NCI-H226 (cell line): ENCODE measurements around the gene CFD.

Experiments
- DNase-seq: peaks from one replicate; pipeline ENCODE4 v3.0.0-alpha.2; 2015

The CFD gene

GRCh38 chr19:892243-892893 is 32.9 kb downstream of the CFD start:
- no peak for DNase-seq

- DNase-seq, result peak; percentile 75
These were observed 33.6 kb downstream of the CFD start, which contains the start of the genes MED16 and RNU6-9 for GRCh38 chr19:892894-893689. Gene MED16, minus strand, starts transcription at chr19:893187. Its CDS starts 2,056 bp downstream, at chr19:891131. Gene RNU6-9, plus strand, starts transcription at chr19:893484.

- no peak for DNase-seq
These were observed 37.0 kb downstream of the CFD start for GRCh38 chr19:896434-896833.

GRCh38 chr19:896999-897398 is 37.5 kb downstream of the CFD start:
- DNase-seq, result no peak

DNA sequence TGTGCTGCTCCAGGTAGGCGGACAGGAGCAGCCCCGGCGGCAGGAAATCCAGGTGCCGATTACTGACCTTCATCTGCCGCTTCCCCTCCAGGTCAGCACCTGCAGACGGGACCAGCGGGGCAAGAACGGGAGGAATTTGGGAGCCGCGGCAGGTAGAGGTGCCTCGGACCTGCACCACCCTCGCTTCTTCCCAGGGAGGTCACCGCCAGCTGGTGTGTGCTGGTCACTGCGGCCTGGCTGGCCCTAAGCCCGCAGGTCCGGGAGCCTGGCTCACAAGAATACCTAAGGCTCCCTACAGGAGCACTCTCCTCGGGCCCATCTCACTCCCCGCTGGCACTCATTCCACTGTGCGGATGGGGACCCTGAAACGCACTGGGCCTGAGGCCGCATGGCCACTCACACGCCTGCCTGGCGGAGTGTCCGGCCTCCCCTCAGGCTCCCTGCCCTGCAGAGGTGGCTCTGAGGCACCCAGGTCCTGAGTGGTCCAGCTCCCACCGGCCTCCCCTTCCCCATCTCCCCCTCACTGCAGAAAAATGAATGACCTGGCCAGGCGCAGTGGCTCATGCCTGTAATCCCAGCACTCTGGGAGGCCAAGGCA is 38.1 kb downstream of the CFD start:
- no peak for DNase-seq

DNA sequence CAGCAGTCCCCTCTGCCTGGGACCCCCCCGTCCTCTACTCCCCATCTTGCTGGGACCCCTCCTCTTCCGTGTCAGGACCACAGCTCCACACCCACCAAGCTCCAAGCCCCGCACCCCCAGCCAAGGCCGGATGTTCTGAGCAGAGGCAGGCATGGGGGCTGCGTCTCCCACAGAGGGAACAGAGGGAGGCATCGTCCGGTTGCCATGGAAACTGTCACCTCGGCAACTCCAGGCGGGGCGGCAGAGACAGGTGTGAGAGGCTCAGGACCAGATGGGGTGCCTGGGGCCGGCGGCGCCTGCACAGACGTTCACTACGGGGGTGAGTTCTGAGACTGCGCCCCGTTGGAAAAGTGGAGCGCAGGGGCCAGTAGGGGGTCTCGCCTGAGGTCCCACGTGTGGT is 39.2 kb downstream of the CFD start:
- no peak for DNase-seq

DNA sequence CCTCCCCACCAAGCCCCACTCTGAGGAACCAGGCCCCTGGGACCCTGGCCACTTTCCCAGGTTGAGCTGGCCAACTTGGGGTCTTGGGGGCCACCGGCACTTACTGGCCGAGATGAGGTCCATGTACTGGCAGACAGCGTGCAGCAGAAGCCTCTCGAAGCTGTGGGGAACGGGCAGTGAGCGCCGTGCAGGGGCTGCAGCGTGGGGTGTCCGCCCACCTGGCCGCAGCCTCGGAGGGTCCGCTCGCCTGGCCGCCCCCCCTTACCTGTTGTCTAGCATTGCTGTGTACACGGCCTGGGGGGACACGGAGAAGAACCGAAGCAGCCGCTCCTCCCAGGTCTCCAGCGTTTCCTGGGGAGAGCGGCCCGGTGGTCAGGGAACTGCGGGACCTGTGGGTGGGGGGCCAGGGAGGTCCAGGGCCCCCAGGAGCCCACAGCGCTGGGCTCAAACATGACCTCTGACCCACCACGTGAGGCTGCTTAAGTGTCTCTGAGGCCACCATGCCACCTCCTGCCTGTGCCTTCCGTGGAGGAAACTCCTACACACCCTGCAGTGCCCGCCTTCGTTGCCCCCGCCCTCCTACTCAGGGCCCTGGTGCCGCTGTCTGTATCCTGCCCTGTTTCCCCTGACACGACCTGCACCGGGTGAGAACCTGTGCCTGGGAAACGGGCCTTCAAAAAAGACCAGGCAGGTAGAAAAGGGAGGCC is 40.0 kb downstream of the CFD start:
- DNase-seq, result no peak

GRCh38 chr19:900043-900301 is 40.5 kb downstream of the CFD start:
- DNase-seq, result no peak

GRCh38 chr19:900302-901111 is 41.0 kb downstream of the CFD start:
- DNase-seq, result peak; percentile 68

DNA sequence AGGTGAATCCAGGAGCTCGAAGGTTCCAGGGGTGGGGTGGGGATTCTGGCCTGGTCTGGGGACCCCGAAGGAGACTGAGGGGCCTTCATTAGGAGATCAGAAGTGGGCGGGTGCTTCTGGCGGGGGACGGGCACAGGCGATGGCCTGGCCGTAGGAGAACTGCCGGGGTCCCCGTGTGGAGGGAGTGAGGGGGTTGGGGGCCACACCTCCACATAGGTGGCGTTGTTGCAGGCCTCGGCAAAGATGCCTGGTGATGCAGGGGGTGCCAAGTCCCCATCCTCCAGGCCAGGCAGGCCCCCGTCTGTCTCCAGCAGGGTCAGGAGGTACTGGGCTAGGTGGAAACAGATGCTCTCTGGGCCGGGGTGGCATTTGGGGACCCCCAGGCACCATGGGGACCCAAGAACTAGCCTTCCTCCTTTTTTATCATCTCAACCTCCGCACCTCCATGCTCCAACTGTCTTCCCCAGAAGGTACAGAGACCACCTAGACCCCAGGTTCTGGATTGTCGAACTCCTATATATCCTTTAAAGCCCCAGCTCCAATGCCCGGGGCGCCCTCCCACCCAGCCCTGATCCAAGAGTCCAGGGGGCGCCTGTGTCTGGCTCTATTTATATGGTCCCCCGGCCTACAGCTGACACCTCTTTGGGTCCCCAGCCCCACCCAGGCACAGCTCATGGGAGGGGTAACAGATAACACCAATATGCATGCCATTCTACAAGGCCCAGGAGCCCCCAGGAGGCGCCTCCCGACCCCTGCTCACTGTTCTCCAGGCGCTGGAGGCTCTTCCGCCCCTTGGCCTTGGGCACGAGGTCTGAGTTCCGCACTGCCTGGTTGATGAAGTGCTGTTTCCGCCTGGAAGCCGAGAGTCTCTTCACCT is 42.0 kb downstream of the CFD start:
- no peak for DNase-seq

DNA sequence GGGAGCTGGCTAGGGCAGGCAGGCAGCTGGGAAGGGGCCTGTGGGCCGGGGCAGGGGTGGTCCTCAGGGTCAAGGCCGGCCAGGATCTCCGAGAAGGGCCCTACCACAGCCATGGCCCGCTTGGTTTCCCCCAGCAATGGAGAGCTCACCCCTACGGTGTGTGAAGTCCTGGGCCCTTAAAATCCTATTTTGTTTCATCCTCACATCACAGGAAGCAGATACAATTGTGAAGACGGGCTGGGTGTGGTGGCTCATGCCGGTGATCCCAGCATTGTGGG is 42.6 kb downstream of the CFD start:
- DNase-seq, result no peak

DNA sequence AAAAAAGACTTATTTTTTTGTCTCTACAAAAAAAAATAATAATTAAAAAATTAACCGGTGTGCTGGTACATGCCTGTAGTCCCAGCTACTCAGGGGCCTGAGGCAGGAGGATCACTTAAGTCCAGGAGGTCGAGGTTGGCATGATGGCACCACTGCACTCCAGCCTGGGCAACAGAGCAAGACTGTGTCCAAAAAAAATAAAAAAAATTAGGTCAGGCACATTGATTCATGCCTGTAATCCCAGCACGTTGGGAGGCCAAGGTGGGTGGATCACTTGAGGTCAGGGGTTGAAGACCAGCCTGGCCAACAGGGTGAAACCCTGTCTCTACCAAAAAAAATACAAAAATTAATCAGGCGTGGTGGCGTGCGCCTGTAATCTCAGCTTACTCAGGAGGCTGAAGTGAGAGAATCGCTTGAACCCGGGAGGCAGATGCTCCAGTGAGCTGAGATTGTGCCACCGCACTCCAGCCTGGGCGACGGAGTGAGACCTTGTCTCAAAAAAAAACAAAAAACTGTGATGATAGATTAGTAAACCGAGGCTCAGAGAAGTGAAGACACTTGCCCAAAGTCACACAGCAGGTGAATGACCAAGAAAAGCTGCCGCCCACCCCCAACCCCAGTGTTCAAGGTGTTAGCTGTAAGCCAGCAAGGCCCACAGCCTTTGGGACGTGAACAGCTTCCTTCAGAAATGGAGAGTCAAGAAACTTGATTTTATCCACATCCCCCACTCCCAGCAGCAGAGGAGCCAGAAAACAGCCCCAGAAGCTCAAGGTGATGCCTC is 43.2 kb downstream of the CFD start:
- no peak for DNase-seq

DNA sequence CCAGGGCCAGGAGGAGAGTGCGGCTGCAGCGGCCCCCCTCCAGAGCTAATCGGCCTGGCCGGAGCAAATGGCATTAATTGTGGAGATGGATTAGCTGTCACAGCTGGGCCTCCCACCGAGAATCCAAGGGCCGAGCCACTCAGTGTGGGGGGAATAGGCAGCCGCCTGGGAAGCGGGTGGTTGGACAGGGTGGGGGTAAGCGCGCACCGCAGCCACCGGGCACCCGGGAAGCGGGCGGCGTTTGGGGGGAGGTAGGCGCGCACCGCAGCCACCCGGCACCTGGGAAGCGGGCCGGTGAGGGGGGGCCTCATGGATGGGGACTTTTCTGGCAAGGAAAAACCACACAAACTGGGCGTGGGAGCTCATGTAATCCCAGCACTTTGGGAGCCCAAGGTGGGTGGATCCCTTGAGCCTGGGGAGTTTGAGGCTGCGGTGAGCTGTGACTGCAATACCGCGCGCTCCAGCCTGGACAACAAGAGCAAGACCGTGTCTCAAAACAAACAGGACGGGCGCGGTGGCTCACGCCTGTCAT is 43.9 kb downstream of the CFD start:
- DNase-seq, result no peak

DNA sequence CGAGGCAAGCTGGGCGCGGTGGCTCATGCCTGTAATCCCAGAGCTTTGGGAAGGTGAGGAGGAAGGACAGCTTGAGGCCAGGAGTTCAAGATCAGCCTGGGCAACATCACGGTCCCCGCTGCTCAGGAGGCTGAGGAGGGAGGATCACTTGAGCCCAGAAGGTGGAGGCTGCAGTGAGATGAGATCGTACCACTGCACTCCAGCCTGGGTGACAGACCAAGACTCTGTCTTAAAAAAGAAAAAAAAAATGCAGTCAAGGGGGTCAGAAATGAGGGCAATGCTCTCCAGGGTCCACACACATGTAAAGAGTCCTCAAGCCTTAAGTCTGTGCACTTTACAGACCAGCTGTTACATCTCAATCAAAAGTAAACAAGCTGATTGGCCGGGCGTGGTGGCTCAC is 45.1 kb downstream of the CFD start:
- no peak for DNase-seq

DNA sequence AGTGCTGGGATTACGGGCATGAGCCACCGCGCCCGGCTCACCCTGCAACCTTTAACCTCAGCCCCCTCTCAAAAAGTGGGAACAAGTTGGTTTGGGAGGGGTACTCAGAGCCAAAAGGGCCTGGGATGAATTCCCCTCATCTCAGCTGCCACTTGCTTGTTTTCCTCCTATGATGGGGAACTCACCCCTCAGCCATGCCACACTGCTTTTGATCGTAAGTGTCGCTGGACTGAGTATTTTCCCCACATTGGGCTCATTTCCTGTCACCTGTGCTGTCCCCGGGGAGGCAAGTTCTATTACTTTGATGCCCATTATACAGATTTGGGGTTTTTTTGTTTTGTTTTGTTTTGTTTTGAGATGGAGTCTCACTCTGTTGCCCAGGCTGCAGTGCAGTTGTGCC is 47.0 kb downstream of the CFD start:
- DNase-seq, result no peak

- no peak for DNase-seq
These were observed 47.9 kb downstream of the CFD start for GRCh38 chr19:907183-907853.

DNA sequence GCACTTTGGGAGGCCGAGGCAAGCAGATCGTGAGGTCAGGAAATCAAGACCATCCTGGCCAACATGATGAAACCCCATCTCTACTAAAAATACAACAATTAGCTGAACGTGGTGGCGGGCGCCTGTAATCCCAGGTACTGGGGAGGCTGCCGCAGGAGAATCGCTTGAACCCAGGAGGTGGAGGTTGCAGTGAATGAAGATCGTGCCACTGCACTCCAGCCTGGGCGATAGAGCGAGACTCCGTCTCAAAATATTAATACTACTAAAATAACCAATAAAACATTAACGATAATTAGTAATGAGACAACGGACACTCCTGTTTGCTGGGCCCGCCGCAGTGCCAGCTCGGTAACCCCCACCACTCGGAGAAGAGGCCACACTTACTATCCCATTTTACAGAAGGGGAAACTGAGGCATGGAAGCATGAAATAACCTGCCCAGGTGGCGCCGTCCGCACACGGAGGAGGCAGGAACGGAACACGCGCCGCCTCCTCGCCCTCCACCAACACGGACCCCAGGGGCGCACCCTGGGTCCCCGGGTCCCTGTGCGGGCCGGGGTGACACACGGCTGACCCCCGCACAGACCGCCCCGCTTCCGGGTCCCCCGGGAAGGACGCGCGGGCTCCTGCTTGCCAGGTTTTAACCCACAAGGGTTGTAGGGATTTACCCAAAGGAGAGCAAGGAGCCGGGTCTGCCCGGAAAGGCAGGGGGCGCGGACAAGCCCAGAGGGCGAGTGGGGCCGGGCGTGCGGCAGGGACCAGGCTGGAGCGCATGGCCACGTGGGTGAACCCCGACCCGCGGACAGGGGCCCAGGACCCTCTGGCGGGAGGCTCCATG is 52.0 kb downstream of the CFD start:
- DNase-seq, result no peak

DNA sequence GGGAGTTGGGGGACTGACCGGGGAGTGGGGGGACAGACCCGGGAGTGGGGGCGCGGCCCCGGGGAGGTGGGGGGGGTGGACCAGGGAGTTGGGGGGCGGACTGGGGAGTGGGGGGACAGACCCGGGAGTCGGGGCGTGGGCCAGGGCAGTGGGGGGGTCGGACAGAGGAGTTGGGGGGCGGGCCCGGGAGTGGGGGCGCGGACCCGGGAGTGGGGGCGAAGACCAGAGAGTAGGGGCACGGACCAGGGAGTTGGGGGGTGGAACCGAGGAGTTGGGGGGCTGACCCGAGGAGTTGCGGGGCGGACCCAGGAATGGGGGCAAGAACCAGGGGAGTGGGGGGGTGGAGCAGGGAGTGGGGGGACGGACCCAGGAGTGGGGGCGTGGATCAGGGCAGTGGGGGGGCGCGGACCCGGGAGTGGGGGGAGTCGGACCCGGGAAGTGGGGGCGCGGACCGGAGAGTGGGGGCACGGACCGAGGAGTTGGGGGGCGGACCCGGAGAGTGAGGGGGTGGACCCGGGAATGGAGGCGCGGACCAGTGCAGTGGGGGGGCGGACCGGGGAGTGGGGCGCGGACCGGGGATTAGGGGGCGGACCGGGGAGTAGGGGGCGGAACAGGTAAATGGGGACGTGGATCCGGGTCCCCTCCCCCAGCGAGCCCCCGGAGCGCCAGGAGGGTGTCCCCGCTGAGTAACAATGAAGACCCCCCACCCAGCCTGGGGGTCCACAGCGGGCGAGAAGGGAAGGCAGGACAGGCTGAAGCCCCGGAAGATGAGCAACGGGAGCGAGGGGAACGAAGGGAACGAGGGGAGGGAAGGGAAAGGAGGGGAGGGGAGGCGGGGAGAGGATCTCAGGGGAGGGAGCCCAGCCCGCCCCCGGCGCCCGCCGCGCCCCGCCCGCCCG is 53.0 kb downstream of the CFD start:
- no peak for DNase-seq
